Effector CD8-positive, alpha-beta T cell (primary cell): ENCODE measurements around the gene LBR.
"Not testable (repeated sequence)": the region's sequence is repeated elsewhere in the genome, so short reads cannot be mapped to it uniquely, and the experiment has no call there.

ENCODE experiments used
- DNase-seq: peaks from one replicate; lab custom pipeline; 2025; lab: John Stamatoyannopoulos, UW
- total RNA-seq, 4 experiments: gene quantifications; one replicate each; lab custom pipeline; 2026; lab: John Stamatoyannopoulos, UW

The LBR gene
- total RNA-seq: 167 to 277 (median 243) reads per million in 4 experiments

GRCh38 chr1:225427235-225428067 lies at the start of gene LBR:
LBR (minus strand) TSS chr1:225428038; CDS start chr1:225424075, 3,963 bp downstream.
- DNase-seq: peak; percentile 37

GRCh38 chr1:225477296-225477911 lies 49.6 kb upstream of the LBR start:
- DNase-seq: no peak

GRCh38 chr1:225476538-225476988 lies 48.7 kb upstream of the LBR start:
- no peak for DNase-seq

GRCh38 chr1:225476100-225476511 lies 48.3 kb upstream of the LBR start:
- DNase-seq: no peak

- DNase-seq: peak; percentile 62
Observed at GRCh38 chr1:225474986-225475820, 47.4 kb upstream of the LBR start.

DNA sequence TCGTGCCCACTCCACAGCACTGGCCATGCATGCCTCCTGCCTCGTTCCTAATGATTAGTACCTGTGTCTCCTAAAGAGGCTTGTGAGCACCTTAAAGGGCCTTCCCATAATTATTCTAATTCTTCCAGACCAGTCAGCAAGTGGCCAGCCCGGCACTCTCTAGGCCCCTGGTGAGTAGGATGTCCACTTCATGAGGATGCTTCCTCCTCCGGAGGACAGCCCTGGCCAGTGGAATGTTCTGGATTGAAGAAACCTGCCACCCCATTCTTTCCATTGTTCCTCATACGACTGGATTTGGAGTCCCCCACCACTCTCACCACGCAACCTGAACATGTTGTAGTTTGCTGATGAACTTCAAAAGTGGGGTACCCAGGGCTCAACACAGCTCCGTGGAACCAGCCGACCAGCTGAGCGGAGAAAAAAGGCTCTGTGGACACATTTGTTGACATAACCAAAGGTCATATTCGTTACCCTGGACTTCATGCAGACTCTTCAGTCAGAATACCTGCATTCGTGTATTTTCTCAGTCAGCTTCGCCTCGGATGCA lies 46.7 kb upstream of the LBR start:
- no peak for DNase-seq

- DNase-seq: not testable (repeated sequence)
Observed at GRCh38 chr1:225473676-225474438, 46.0 kb upstream of the LBR start.

DNA sequence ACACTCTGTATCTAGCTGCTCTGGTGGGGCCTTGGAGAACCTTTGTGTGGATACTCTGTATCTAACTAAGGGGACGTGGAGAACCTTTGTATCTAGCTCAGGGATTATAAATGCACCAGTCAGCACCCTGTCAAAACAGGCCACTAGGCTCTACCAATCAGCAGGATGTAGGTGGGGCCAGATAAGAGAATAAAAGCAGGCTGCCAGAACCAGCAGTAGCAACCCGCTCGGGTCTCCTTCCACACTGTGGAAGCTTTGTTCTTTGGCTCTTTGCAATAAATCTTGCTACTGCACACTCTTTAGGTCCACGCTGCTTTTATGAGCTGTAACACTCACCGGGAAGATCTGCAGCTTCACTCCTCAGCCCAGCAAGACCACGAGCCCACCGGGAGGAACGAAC lies 45.4 kb upstream of the LBR start:
- DNase-seq: not testable (repeated sequence)

GRCh38 chr1:225471453-225472301 lies 43.8 kb upstream of the LBR start:
- no peak for DNase-seq

GRCh38 chr1:225471109-225471452 lies 43.2 kb upstream of the LBR start:
- DNase-seq: no peak

- DNase-seq: no peak
Observed at GRCh38 chr1:225470211-225471108, 42.6 kb upstream of the LBR start.

DNA sequence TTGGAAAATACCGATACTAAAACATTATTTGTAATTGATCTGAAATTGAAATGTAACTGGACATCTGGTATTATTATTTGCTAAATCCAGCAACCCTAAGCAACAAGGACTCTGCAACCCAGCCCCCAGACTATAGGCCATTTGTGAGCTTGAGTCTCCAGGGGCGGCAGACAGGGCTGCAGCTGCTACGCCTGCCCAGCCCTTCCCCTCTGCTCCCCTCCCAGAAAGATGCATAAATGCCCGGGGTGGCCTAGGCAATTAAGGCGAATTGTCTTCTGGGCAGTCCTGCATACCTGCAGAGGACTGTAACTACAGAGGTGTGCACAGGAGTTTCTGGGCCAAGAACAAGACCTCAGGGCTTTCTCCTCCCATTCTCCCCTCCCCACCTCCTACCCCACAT lies 41.2 kb upstream of the LBR start:
- DNase-seq: no peak

DNA sequence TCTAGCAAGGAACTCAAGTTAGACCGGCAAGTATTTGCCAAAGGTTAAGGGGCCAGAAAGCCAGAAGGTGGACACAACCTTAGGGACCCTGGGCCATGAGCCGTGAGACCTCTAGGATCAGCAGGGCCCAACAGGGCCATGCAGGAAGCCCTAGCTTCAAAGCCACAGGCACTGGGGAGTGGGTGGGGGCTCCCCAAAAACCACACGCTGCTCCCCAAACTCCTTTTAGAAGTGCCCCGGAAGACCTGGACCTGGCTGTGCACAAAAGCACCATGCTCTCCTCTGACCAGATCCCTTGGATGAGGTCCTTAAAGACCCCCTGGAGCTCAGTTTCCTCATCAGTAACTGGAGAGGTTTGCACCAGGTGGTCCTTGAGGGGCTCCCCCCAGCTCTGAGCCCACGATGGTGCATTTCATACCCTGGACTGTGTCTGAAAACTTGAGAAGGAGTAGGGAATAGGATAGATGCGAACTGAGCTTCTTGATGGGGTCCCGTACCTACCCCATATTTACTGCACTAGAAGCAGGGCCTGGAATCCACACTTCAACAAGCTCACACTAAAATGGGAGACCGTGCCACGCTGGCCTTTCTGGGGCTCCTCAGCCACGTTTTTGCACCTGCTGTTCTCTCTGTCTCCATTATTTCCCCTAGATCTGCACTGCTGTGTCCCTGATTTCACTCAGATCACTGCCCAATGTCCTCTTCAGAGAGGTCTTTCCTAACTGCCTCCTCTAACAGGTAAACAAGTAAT lies 40.6 kb upstream of the LBR start:
- no peak for DNase-seq

DNA sequence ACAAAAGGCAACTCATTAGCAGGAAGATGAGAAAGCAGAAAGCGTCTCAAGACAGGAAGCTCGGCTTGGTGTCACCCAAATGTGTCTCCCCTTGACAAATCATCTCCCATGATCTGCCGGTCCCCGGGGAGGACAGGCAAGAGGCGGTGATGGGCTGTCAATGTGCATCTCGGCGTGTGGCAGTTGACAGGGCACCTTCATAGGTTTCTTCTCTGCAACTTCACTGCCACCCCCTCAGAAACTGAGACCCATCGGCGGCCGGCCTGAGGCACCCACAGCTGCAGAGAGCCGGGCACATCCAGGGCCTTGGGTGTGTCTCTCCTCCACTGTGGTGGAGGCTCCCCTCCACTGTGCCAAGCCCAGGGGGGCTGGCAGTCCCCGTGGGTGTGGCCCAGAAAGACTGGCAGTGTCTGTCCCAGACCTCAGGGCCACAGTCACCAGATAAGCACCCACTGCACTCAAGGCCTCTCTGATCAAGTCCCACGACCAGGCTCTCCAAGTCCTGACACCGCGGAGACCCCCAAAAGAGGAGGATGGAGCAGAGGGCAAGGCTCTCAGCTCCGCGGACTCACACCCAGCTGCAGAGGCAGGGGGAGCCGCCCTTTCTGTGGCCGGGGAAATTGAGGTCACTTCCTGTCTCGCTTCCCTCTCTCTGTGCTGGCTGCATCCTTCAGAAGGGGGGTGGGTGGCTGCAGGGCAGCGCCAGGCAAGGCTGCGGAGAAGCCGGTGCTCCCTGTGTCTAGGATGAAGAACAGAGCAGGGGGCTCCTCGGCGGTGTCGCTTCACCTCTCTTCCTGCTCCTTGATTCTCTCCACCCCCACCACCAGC lies 39.6 kb upstream of the LBR start:
- peak; percentile 60 for DNase-seq

DNA sequence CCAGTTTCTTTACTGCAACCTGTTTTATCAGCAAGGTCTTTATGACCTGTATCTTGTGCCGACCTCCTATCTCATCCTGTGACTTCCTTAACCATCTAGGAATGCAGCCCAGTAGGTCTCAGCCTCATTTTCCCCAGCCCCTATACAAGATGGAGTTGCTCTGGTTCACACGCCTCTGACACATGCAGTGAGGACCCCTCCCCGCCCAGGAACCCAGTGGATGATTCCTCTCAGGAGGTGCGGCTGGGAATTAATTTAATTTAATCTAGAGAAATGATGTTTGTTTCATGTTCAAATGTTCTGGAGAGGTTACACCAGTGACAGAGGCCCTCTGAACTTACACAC lies 39.0 kb upstream of the LBR start:
- DNase-seq: no peak

GRCh38 chr1:225465793-225466517 lies 38.1 kb upstream of the LBR start:
- DNase-seq: no peak
